Glutamatergic neuron (in vitro differentiated cells): ENCODE measurements around the gene CLIC3. TPM values are rescaled to one million over a fixed set of nuclear protein-coding genes. Genes with fewer than 3 reads are reported as not detected.
A peak's percentile ranks its signal among the peaks of the same experiment; 100 is the strongest.

Experiments
- DNase-seq: peaks from one replicate; pipeline ENCODE4 v3.0.0; 2022
- H3K27ac Mint-ChIP-seq: one replicate; pipeline ENCODE4 v1.8.0; 2020; ENCODE audit warnings: mild to moderate bottlenecking, mixed read lengths, inconsistent platforms; ENCODE audit not compliant: unreplicated experiment
- H3K27me3 Mint-ChIP-seq: one replicate; pipeline ENCODE4 v1.8.0; 2020; ENCODE audit warnings: mild to moderate bottlenecking, moderate library complexity, mixed read lengths, inconsistent platforms; ENCODE audit not compliant: unreplicated experiment
- H3K36me3 Mint-ChIP-seq: one replicate; pipeline ENCODE4 v1.8.0; 2020; ENCODE audit warnings: mild to moderate bottlenecking, mixed read lengths, inconsistent platforms; ENCODE audit not compliant: unreplicated experiment
- H3K4me1 Mint-ChIP-seq: one replicate; pipeline ENCODE4 v1.8.0; 2020; ENCODE audit warnings: mild to moderate bottlenecking, low read depth, mixed read lengths, inconsistent platforms; ENCODE audit not compliant: unreplicated experiment
- H3K4me3 Mint-ChIP-seq: one replicate; pipeline ENCODE4 v1.8.0; 2020; ENCODE audit warnings: mild to moderate bottlenecking, mixed read lengths, inconsistent platforms; ENCODE audit not compliant: unreplicated experiment
- H3K9me3 Mint-ChIP-seq: one replicate; pipeline ENCODE4 v1.8.0; 2020; ENCODE audit warnings: mild to moderate bottlenecking, moderate library complexity, mixed read lengths, inconsistent platforms; ENCODE audit not compliant: unreplicated experiment
- CTCF ChIP-seq: fragments of 200-600 bp; sonication (generic); IDR thresholded peaks from one replicate; pipeline ENCODE4 v1.5.0; 2021; ENCODE audit not compliant: partially characterized antibody, unreplicated experiment
- total RNA-seq: library from RNA; stranded (reverse); fragmentation: NEBNext Ultra II Directional; extraction: Animal tissue kit (Norgen Biotek cat#: 25700); gene quantifications from one replicate; pipeline ENCODE4 v1.2.1, GENCODE V29; 2021; ENCODE audit not compliant: unreplicated experiment

The CLIC3 gene
- total RNA-seq, 1 donor from 2014 or later, result not detected

- no peak overlapping the region for H3K4me3 Mint-ChIP-seq
- H3K36me3 Mint-ChIP-seq, result no peaks in the 10 kb centered on the region
- no peak for DNase-seq
- H3K27me3 Mint-ChIP-seq, result peaks cover 4% of the 10 kb centered on the region
- peaks cover 7% of the 10 kb centered on the region for H3K4me1 Mint-ChIP-seq
- peaks cover 3% of the 10 kb centered on the region for H3K9me3 Mint-ChIP-seq
- TF ChIP-seq CTCF, result no peak
- no peak overlapping the region for H3K27ac Mint-ChIP-seq
Measured at GRCh38 chr9:136962163-136962562, 34.2 kb downstream of the CLIC3 start.

- H3K9me3 Mint-ChIP-seq, result peaks cover 6% of the 10 kb centered on the region
- no peaks in the 10 kb centered on the region for H3K36me3 Mint-ChIP-seq
- peak; percentile 72 for DNase-seq
- H3K4me1 Mint-ChIP-seq, result peaks cover 7% of the 10 kb centered on the region
- TF ChIP-seq CTCF, result no peak
- no peak overlapping the region for H3K4me3 Mint-ChIP-seq
- H3K27me3 Mint-ChIP-seq, result peaks cover 4% of the 10 kb centered on the region
- peak overlapping the region; percentile 52 for H3K27ac Mint-ChIP-seq
Measured at GRCh38 chr9:136961279-136962065, 34.9 kb downstream of the CLIC3 start.

GRCh38 chr9:136960938-136961275 is 35.5 kb downstream of the CLIC3 start:
- peaks cover 10% of the 10 kb centered on the region for H3K9me3 Mint-ChIP-seq
- H3K4me3 Mint-ChIP-seq, result no peak overlapping the region
- H3K27ac Mint-ChIP-seq, result no peak overlapping the region
- no peak for TF ChIP-seq CTCF
- H3K4me1 Mint-ChIP-seq, result peaks cover 7% of the 10 kb centered on the region
- no peaks in the 10 kb centered on the region for H3K36me3 Mint-ChIP-seq
- peaks cover 6% of the 10 kb centered on the region for H3K27me3 Mint-ChIP-seq
- DNase-seq, result no peak

- Mint-ChIP-seq H3K27ac (no peak overlapping the region), H3K27me3 (peaks cover 6% of the 10 kb centered on the region), H3K4me1 (peaks cover 7% of the 10 kb centered on the region), H3K9me3 (peaks cover 10% of the 10 kb centered on the region), H3K4me3 (no peak overlapping the region), H3K36me3 (no peaks in the 10 kb centered on the region)
- no peak for TF ChIP-seq CTCF
- no peak for DNase-seq
Measured at GRCh38 chr9:136960212-136960937, 36.0 kb downstream of the CLIC3 start.
